ENCODE data around the gene HSD3B7. TPM values are rescaled to one million over a fixed set of nuclear protein-coding genes. Genes with fewer than 3 reads are reported as not detected.
A peak's percentile ranks its signal among the peaks of the same experiment; 100 is the strongest.

The HSD3B7 gene
- total RNA-seq, 4 donors from 2014 or later = 6.9 to 17.0 (median 8.8) TPM

DNA sequence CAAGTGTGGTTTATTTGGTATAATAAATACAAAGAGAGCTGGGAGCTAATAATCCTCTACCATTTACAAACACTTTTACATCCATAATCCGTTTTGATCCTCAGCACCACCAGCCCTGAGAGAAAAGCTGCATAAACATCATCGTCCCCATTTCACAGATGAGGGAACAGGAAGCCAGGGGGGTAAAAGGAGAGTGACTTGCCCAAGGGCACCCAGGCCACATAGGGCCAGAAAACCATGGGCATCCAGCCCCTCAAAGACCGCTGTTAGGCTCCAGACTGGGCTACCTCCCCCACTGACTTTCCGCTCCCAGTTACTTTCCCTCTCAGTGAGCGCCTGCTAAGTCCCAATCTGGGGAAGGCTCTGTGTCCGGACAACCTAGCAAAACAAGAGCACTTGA is 18.7 kb downstream of the HSD3B7 start:
- peaks cover 17 to 50% (median 21%) of the 10 kb centered on the region in 3 donors for H3K4me1 ChIP-seq
- intact Hi-C loops (cut with DNase I) = no loop called here
- 75 to 77% methylated on average over 6 of the region's 6 CpGs for WGBS, 2 donors

DNA sequence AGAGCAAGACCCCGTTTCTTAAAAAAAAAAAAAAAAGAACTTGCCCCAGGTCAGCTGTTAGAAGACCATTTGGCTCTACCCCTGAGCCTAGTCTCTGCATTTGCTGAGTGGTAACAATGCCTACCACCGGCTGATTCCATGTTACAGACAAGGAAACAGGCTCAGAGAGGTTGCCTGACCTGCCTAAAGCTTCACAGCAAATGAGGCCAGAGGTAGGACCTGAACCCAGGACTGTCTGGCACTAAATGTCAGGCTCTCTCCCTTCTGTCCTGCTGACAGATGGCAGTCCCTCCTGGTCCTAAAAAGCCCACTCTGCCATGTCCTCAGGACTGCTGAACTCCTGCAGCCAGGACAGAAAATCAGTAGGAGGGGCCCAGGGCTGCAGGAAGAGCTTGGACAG is 19.7 kb downstream of the HSD3B7 start:
- no peaks in the 10 kb centered on the region for H3K9me3 ChIP-seq
- H3K27me3 ChIP-seq = peaks cover 0 to 34% (median 0%) of the 10 kb centered on the region in 4 donors
- H3K36me3 ChIP-seq = no peaks in the 10 kb centered on the region
- H3K4me1 ChIP-seq = peaks cover 17 to 42% (median 21%) of the 10 kb centered on the region in 3 donors
- no peak for TF ChIP-seq CTCF (IDR thresholded peaks at IDR 0.05)
- TF ChIP-seq POLR2A (IDR thresholded peaks at IDR 0.05) = no peak
- DNase-seq = no peak
- 80 to 84% methylated on average over 1 to 2 of the region's 2 CpGs for WGBS, 2 donors
- no peak overlapping the region for H3K27ac ChIP-seq
- intact Hi-C loops (cut with DNase I) = no loop called here
- no peak overlapping the region for H3K4me3 ChIP-seq

More for the DNA sequence above, 18.7 kb downstream of the HSD3B7 start:
- Histone ChIP-seq H3K4me3 (no peak overlapping the region), H3K27me3 (peaks cover 0 to 25% (median 0%) of the 10 kb centered on the region in 4 donors), H3K27ac (peak overlapping the region in 1 of 4 donors; percentile 82), H3K36me3 (no peaks in the 10 kb centered on the region), H3K9me3 (no peaks in the 10 kb centered on the region)
- no peak for TF ChIP-seq POLR2A (IDR thresholded peaks at IDR 0.05)
- TF ChIP-seq CTCF (IDR thresholded peaks at IDR 0.05) = no peak
- DNase-seq = no peak

- Histone ChIP-seq H3K27me3 (peaks cover 0 to 43% (median under 1%) of the 10 kb centered on the region in 4 donors), H3K4me3 (no peak overlapping the region), H3K9me3 (no peaks in the 10 kb centered on the region), H3K4me1 (peaks cover 17 to 42% (median 19%) of the 10 kb centered on the region in 3 donors), H3K36me3 (no peaks in the 10 kb centered on the region), H3K27ac (no peak overlapping the region)
- intact Hi-C loops (cut with DNase I) = no loop called here
- 68 to 71% methylated on average over 8 to 12 of the region's 16 CpGs for WGBS, 2 donors
- TF ChIP-seq CTCF (IDR thresholded peaks at IDR 0.05) = no peak
- TF ChIP-seq POLR2A (IDR thresholded peaks at IDR 0.05) = no peak
- no peak for DNase-seq
Observed at GRCh38 chr16:31005350-31006085, 20.5 kb downstream of the HSD3B7 start.

DNA sequence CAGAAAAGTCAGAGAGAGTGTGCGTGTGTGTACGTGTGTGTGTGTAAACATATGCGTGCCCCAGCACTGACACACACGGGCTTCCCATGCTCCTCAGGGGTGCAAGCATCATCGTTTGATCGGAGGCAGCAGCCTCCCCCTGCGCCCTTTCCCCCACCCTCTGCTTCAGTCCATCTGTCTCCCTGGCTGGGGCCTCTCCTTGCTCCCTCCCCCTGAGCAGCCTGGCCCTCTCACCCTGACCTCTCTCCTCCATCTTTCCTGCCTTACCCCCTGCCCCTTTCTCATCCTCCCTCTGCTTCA is 21.0 kb downstream of the HSD3B7 start:
- Histone ChIP-seq H3K27me3 (peaks cover 0 to 48% (median 3%) of the 10 kb centered on the region in 4 donors), H3K4me3 (no peak overlapping the region), H3K9me3 (no peaks in the 10 kb centered on the region), H3K36me3 (no peaks in the 10 kb centered on the region), H3K4me1 (peaks cover 15 to 42% (median 24%) of the 10 kb centered on the region in 3 donors), H3K27ac (no peak overlapping the region)
- intact Hi-C loops (cut with DNase I) = no loop called here
- no peak for DNase-seq
- 53 to 55% methylated on average over 7 of the region's 7 CpGs for WGBS, 2 donors
- TF ChIP-seq CTCF (IDR thresholded peaks at IDR 0.05) (no peak), POLR2A (IDR thresholded peaks at IDR 0.05) (no peak)

GRCh38 chr16:31006589-31006988 is 21.6 kb downstream of the HSD3B7 start:
- no peak for DNase-seq
- H3K4me1 ChIP-seq = peaks cover 12 to 37% (median 22%) of the 10 kb centered on the region in 3 donors
- TF ChIP-seq CTCF (IDR thresholded peaks at IDR 0.05) = no peak
- TF ChIP-seq POLR2A (IDR thresholded peaks at IDR 0.05) = no peak
- H3K27ac ChIP-seq = no peak overlapping the region
- H3K27me3 ChIP-seq = peaks cover 0 to 54% (median 5%) of the 10 kb centered on the region in 4 donors
- intact Hi-C loops (cut with DNase I) = no loop called here
- H3K4me3 ChIP-seq = no peak overlapping the region
- no peaks in the 10 kb centered on the region for H3K36me3 ChIP-seq
- no peaks in the 10 kb centered on the region for H3K9me3 ChIP-seq
- WGBS, 2 donors = 90 to 91% methylated on average over 7 to 8 of the region's 8 CpGs
